Brain microvascular endothelial cell (primary cell): ENCODE measurements around the gene CDK5.

ENCODE experiments used
- DNase-seq: peaks from one replicate; pipeline ENCODE4 v3.0.0-alpha.2; 2020
- H3K27ac ChIP-seq: fragments of 250-450 bp; sonication (Bioruptor Pico); 2 replicates; pipeline ENCODE4 v1.5.1; 2020; ENCODE audit warnings: mild to moderate bottlenecking, moderate library complexity
- H3K27me3 ChIP-seq: fragments of 250-450 bp; sonication (Bioruptor Pico); replicated peaks from 2 replicates; pipeline ENCODE4 v1.5.1; 2020; ENCODE audit warnings: mild to moderate bottlenecking
- H3K36me3 ChIP-seq: fragments of 250-450 bp; sonication (Bioruptor Pico); replicated peaks from 2 replicates; pipeline ENCODE4 v1.5.1; 2020; ENCODE audit warnings: mild to moderate bottlenecking
- H3K4me3 ChIP-seq: 2 replicates; pipeline ENCODE4 v1.5.1; 2011; ENCODE audit warnings: low read depth, mild to moderate bottlenecking, control low read depth, low read length, moderate library complexity
- CTCF ChIP-seq: IDR thresholded peaks from 2 replicates; pipeline ENCODE4 v1.5.1; 2011; ENCODE audit warnings: low read depth, mild to moderate bottlenecking, moderate library complexity, low read length, control low read depth, inconsistent platforms; ENCODE audit errors: missing control alignments
- in situ Hi-C: cut with HindIII; loops from 2 replicates; pipeline ENCODE4 v1.10.0; 2017; ENCODE audit warnings: low sequenced_read_pairs, low pct_ligation_motif_present

Gene CDK5

GRCh38 chr7:151076863-151077704 is 19.4 kb upstream of the CDK5 start:
- in situ Hi-C loops = no loop called here
- no peak overlapping the region for H3K27ac ChIP-seq
- DNase-seq = no peak
- peak; percentile 68 for TF ChIP-seq CTCF
- H3K27me3 ChIP-seq = no peaks in the 10 kb centered on the region
- peaks cover 36% of the 10 kb centered on the region for H3K36me3 ChIP-seq
- no peak overlapping the region for H3K4me3 ChIP-seq

GRCh38 chr7:151075978-151076426 is 18.3 kb upstream of the CDK5 start:
- H3K27ac ChIP-seq = no peak overlapping the region
- DNase-seq = no peak
- TF ChIP-seq CTCF = no peak
- no peaks in the 10 kb centered on the region for H3K27me3 ChIP-seq
- peaks cover 46% of the 10 kb centered on the region for H3K36me3 ChIP-seq
- in situ Hi-C loops = no loop called here
- H3K4me3 ChIP-seq = no peak overlapping the region

GRCh38 chr7:151075662-151075971 is 17.9 kb upstream of the CDK5 start:
- H3K4me3 ChIP-seq = no peak overlapping the region
- H3K27me3 ChIP-seq = no peaks in the 10 kb centered on the region
- H3K27ac ChIP-seq = no peak overlapping the region
- TF ChIP-seq CTCF = no peak
- DNase-seq = no peak
- in situ Hi-C loops = no loop called here
- H3K36me3 ChIP-seq = peaks cover 50% of the 10 kb centered on the region

GRCh38 chr7:151074817-151075661 is 17.3 kb upstream of the CDK5 start:
- DNase-seq = no peak
- in situ Hi-C loops = no loop called here
- Histone ChIP-seq H3K27me3 (no peaks in the 10 kb centered on the region), H3K36me3 (peaks cover 56% of the 10 kb centered on the region), H3K4me3 (no peak overlapping the region), H3K27ac (no peak overlapping the region)
- TF ChIP-seq CTCF = no peak

GRCh38 chr7:151073990-151074389 is 16.3 kb upstream of the CDK5 start:
- in situ Hi-C loops = no loop called here
- H3K27ac ChIP-seq = no peak overlapping the region
- H3K36me3 ChIP-seq = peaks cover 66% of the 10 kb centered on the region
- H3K4me3 ChIP-seq = no peak overlapping the region
- DNase-seq = no peak
- no peak for TF ChIP-seq CTCF
- no peaks in the 10 kb centered on the region for H3K27me3 ChIP-seq
